ENCODE data around the gene RNF138.
"Not testable (repeated sequence)": the region's sequence is repeated elsewhere in the genome, so short reads cannot be mapped to it uniquely, and the experiment has no call there.

RNF138 gene

GRCh38 chr18:32174719-32175118 is 83.0 kb downstream of the RNF138 start:
- no peak overlapping the region for H3K4me3 ChIP-seq (ENCODE audit: low read depth, low read length)
- DNase-seq (ENCODE audit: low read depth): no peak
- TF ChIP-seq CTCF (IDR thresholded peaks at IDR 0.05; ENCODE audit: low read depth, low read length) (no peak), MYC (IDR thresholded peaks at IDR 0.05; ENCODE audit: low read depth, low read length) (no peak), POLR2A (IDR thresholded peaks at IDR 0.05; ENCODE audit: extremely low read depth, insufficient read length) (no peak)
- TF ChIP-seq, protein P1, sequence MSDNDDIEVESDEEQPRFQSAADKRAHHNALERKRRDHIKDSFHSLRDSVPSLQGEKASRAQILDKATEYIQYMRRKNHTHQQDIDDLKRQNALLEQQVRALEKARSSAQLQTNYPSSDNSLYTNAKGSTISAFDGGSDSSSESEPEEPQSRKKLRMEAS (IDR thresholded peaks at IDR 0.05; ENCODE audit: low read depth, low read length): no peak

DNA sequence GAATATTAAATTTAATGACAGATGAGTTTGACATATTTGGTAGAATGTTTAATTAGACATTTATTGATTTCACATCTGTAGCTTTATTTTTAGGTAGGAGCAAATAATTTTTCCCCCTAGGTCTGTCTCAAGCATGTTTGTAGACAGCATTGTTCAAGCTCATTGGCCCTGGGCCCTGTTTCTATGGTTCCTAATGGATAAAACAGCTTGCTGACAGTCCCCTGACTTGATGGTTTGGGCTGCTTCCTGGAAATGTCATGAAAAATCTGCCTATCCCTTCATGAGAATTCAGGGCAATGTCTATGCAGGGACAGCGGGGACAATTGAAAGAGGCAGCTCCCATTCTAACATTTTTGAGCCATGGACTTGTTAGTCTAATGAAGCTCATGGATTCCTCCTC is 83.6 kb downstream of the RNF138 start:
- DNase-seq (ENCODE audit: low read depth): no peak
- TF ChIP-seq CTCF (IDR thresholded peaks at IDR 0.05; ENCODE audit: low read depth, low read length) (no peak), MYC (IDR thresholded peaks at IDR 0.05; ENCODE audit: low read depth, low read length) (no peak), POLR2A (IDR thresholded peaks at IDR 0.05; ENCODE audit: extremely low read depth, insufficient read length) (no peak)
- TF ChIP-seq, protein P1 (IDR thresholded peaks at IDR 0.05; ENCODE audit: low read depth, low read length): no peak
- no peak overlapping the region for H3K4me3 ChIP-seq (ENCODE audit: low read depth, low read length)

DNA sequence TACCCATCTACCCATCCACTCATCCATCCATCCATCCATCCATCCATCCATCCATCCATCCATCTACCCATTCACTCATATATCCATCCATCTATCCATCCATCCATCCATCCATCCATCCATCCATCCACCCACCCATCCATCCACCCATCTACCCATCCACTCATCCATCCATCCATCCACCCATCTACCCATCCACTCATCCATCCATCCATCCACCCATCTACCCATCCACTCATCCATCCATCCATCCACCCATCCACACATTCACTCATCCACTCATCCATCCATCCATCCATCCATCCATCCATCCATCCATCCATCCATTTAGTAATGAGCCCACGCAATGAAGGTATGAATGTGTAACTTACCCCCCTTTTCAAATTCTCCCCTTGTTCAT is 85.1 kb downstream of the RNF138 start:
- H3K4me3 ChIP-seq (ENCODE audit: low read depth, low read length); DNase-seq (ENCODE audit: low read depth): not testable (repeated sequence)

DNA sequence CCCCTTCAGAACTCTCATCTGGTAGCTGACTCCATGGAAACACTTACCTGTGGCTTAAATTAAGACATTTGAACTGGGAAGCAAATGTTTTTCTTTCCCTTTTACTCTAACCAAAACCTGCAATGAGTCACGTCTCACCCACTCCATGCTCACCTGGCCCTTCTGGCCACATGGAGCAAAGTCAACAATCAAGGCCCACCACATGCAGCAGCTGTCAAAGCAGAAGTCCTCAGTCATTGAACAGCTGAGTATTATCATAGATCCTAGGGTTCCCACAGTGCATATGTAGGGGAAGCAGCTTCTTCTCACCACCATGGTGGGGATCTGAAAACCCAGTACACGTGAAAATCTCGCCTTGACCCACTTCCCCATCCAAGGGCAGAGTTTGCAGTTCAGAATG is 85.9 kb downstream of the RNF138 start:
- H3K4me3 ChIP-seq (ENCODE audit: low read depth, low read length): no peak overlapping the region
- no peak for DNase-seq (ENCODE audit: low read depth)
- no peak for TF ChIP-seq MYC (IDR thresholded peaks at IDR 0.05; ENCODE audit: low read depth, low read length)

All from NB4 (cell line).